AG08396 (cell line): ENCODE measurements around the gene LTBP2.

ENCODE experiments used
- DNase-seq: peaks from one replicate; pipeline ENCODE4 v3.0.0; 2012; ENCODE audit warnings: low spot score, mixed read lengths

The LTBP2 gene

GRCh38 chr14:74571901-74572725 is 39.9 kb downstream of the LTBP2 start:
- DNase-seq: peak; percentile 74

- DNase-seq: no peak
Observed at GRCh38 chr14:74571441-74571841, 40.6 kb downstream of the LTBP2 start.

DNA sequence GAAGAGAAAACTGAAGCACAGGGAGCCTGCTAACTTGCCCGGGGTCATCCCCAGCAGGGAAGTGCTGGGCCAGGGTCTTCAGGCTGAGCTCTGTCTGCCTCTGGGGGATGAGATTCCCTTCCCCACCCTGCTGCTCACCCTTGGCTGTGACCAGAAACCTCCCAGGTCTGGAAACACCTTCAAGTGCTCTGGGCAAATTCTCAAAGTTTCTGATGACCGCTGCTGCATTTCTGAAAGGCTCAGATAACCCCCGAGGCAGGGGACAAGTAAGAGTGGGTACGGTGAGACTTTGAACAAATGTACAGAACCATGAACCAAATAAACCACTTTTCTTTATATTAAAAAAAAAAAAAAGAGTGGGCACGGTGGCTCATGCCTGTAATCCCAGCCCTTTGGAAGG is 41.3 kb downstream of the LTBP2 start:
- no peak for DNase-seq

DNA sequence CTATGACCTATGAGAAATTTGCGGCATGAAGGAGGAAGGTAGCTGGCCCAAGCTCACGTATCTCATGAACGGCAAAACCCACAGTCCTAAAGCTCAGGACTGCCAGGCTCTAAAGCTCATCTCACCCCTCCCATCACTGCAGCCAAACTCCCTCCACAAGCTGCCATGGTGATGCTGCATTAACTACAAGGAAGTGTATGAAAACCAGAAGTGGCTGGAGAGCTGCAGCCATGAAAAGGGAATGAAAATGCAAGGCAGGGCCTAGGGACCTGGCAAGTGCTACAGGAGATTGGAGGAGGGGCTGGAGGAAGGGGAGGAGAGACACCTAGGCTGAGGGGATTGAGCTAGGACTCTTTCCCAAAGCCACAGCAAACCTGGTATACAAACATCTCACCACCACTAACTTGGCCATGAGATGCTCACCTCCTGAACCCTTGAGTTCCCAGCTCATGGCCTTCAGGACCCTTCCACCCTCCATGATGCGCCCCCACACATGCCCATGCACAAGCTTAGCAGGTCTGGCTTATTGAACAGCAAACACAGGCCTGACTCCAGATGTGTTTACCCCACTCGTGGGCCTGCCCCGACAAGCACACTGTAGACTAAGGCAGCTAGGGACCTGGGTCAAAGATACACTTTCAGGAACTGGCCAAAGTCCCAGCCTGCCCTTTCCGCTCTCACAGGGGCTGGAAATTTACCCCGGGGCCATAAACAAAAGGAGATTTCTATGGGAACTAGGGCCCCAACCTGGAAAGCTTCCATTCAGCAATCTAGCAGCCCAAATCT is 42.0 kb downstream of the LTBP2 start:
- no peak for DNase-seq

GRCh38 chr14:74569387-74569786 is 42.6 kb downstream of the LTBP2 start:
- no peak for DNase-seq

DNA sequence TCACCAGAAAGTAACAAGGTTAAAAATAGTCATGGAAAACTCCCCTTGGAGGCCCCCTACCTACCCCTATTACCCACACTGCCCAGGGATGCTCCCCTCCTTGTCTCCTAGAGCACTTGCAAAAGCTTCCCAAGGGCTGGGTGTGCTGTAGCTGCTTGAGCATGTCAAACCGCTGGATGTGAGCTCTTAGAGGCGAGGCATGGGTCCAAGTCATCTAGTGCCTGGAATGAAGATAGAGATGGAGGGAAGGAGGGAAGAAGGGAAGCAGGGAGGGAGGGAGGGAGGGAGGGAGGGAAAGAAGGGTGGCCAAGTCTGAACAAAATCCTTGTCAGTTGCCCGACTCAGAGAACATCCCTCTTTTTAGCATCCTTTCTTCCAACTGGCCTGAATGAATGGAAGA is 43.1 kb downstream of the LTBP2 start:
- no peak for DNase-seq

DNA sequence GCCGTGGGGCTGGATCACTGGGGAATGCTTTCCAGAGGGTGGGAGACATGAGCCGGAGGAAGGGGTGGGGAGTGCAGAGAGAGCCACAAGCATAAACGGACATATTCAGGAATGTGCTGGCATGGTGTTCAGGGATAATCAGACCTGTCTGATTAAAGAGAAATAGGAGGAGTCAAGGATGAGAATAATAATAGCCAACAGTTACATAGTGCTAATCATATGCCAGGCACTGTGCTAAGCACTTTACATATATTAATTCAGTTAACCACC is 43.7 kb downstream of the LTBP2 start:
- no peak for DNase-seq

DNA sequence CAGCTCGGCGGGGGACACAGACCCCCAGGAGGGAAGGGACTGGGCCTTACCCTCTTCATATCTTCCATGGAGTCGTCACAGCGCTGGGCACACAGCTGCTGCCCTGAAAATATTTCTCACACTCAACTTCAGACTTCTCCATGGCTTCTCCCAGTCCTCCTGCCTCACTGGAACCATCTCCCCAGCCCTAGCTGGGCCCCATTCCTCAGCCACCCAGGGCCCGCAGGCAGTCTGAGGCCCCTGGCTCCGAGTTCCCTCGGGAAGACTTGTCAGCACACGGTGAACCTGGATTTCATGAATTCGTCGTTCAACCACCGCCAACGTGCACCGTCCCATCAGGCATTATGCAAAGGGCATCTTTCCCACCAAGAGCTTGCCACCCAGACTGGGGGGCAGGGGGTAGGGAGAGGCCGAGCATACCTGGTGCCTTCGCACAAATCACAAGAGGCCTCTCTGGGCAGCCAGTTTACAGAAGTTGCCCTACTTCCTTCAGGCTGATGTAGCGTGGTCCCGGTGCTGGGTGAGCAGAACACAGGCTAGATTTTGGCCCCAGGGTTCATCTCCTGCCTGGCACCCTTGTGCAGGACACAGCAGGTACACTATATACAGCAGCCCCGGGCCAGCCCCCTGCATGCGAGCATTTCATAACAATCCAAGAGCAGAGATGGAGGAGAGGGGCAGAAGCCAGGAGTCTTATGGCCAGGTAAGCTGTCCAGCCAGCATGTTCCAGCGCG is 44.2 kb downstream of the LTBP2 start:
- DNase-seq: no peak

GRCh38 chr14:74567219-74567618 is 44.8 kb downstream of the LTBP2 start:
- DNase-seq: no peak

DNA sequence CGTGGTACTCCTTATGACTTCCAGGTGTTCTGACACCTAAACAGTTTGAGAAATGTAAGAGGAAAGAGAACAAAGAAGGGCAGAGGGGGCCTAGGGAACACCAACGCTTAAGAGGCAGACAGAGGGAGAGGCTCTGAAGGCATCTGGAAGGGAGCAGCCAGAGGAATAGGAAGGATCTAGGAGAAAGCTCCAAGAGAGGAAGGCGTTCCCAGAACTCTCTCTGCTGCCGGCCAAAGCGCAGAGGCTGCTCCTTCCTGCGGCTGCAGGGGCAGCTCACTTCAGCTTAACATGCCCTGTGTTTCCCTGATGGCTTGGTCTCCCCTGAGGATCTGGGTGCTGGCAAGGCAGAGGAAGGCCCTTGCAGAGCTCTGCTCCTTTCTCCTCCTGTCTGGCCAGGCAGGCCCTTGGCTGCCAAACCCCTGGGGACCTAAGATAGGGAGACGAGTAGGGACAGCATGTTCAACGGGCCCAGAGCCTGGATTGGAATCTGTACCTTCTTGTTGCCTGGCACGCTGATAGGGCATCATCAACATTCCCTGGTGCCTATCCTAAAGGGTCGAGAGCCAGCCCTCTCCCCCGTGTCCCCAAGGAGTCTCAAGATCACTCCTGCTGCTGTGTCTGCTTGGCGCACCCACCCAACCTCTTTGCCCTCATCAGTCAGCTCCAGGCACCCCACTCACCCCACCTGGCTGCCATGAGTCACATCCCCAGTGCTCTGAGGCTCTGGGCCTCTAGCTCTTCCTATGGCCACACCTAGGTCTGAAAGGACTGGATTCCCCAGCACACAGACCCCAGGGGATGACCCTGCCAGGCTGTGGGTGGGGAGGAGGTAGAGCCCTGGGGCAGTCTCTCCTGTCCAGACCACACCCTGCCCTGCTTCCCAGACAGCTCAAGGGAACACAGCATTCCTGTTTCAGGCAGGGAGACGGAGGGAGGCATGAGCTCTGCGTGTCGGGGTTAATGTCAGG is 45.6 kb downstream of the LTBP2 start:
- no peak for DNase-seq

GRCh38 chr14:74563586-74564159 is 48.4 kb downstream of the LTBP2 start:
- DNase-seq: no peak

GRCh38 chr14:74563233-74563585 is 48.8 kb downstream of the LTBP2 start:
- no peak for DNase-seq

DNA sequence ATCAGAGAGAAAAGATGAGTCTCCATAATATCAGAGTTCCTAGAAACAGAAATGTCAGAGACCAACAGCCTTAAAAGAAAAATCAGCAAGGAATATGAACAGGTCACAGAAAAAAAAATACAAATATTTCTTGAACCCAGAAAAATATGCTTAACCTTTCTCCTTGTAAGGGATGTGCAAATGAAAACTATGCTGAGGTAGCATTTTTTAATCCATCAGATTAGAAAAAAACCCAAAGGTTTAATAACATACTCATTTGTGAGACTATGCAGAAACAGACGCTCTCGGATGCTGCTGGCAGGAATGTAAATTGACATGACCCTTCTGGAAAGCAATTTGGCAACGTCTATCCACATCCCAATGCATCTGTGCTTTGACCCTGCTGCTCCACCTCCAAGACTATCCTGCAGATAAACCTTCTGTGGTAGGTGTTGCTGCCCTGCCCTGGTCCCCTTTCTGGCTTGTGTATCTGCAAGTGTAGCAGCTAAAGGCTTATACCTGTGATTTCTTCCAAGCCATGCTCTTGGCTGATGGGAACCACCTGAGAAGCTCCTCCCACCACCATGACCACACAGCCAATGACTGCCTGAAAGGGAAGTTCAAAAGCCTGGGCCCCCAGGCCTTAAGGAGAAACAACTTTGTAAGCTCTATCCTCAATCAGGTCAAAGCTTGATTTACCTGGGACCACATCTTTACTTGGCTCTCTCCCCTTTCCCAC is 49.4 kb downstream of the LTBP2 start:
- DNase-seq: no peak

DNA sequence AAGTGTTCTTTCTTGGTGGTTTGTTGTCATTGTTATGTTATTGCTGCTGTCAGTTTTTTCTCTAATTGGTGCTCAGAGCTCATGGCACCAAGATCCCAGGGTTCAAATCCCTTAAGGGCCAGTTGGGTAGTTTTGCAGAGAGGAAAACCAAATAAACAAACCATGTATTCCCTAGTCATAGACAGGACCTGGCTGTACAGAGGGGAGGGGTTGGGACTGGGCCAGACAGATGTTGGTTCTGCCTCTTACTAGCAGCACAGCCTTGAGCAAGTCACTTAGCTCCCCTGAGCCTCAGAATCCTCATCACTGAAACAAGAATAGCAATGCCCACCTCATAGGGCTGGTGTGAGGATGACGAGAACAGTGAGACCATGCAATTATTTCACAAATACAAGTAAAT is 53.4 kb downstream of the LTBP2 start:
- no peak for DNase-seq

- no peak for DNase-seq
Observed at GRCh38 chr14:74557691-74558090, 54.3 kb downstream of the LTBP2 start.

DNA sequence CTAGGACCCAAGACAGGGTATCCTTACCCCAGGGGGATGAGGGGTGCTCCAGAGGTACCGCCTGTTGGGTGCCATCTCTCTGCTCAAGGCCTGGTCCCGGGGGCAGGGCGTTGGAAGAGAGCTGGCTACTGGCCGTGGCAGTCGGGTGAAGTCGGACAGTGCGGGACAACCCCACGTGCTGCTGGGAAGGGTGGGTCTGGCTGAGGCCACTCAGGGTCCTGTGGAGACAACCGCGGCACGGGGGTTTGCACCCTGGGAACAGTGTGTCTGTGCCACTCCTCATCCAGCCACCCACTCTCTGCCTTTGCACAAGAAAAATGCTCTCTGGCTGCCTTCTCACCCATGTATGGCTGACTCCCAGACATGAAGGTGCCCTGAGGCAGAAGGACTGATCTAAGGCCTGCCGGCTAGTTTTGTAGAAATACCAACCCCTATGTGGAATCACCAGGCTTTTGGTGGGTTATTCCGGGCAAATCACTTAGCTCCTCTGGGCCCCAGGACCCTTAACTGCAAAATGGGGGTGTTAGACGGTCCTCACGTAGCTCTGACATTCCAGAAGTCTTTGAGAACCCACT is 56.5 kb downstream of the LTBP2 start:
- DNase-seq: no peak

GRCh38 chr14:74554742-74555362 is 57.2 kb downstream of the LTBP2 start:
- no peak for DNase-seq

- peak; percentile 77 for DNase-seq
Observed at GRCh38 chr14:74552623-74553022, 59.4 kb downstream of the LTBP2 start.

GRCh38 chr14:74551431-74552371 is 60.3 kb downstream of the LTBP2 start:
- DNase-seq: no peak
